ENCODE data around the gene NAPB.

- TF ChIP-seq, protein P1, sequence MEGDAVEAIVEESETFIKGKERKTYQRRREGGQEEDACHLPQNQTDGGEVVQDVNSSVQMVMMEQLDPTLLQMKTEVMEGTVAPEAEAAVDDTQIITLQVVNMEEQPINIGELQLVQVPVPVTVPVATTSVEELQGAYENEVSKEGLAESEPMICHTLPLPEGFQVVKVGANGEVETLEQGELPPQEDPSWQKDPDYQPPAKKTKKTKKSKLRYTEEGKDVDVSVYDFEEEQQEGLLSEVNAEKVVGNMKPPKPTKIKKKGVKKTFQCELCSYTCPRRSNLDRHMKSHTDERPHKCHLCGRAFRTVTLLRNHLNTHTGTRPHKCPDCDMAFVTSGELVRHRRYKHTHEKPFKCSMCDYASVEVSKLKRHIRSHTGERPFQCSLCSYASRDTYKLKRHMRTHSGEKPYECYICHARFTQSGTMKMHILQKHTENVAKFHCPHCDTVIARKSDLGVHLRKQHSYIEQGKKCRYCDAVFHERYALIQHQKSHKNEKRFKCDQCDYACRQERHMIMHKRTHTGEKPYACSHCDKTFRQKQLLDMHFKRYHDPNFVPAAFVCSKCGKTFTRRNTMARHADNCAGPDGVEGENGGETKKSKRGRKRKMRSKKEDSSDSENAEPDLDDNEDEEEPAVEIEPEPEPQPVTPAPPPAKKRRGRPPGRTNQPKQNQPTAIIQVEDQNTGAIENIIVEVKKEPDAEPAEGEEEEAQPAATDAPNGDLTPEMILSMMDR (IDR thresholded peaks at IDR 0.05; ENCODE audit: poor library complexity): no peak
- TF ChIP-seq EZH2 (IDR thresholded peaks at IDR 0.05; ENCODE audit: borderline replicate concordance): no peak
Observed at GRCh38 chr20:23335521-23335920, 85.8 kb downstream of the NAPB start.
